Measurements from ENCODE around the gene BIN1.

DNA sequence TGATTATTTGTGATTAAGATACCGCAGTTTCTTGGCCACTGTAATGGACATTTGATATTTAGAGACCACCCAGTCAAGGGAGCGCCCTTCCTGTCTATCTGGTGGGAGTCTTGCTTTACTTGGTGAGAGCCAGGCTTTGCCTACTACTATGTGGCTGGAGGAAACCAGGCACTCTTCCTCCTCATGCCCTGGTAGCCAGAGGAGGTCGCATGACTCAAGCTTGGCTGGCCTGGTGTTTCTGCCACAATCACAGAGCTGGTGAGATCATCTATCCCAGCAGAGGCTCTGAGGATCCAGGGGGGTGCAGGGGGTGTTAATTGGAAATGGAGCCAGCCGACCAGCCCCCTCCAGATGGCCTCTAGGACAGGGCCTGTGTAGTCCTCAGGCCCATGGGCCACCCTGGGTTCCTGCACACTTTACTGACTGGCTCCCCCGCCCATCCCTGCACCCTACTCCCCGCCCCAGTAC lies 46.8 kb upstream of the BIN1 start:
- TF ChIP-seq, protein P1, sequence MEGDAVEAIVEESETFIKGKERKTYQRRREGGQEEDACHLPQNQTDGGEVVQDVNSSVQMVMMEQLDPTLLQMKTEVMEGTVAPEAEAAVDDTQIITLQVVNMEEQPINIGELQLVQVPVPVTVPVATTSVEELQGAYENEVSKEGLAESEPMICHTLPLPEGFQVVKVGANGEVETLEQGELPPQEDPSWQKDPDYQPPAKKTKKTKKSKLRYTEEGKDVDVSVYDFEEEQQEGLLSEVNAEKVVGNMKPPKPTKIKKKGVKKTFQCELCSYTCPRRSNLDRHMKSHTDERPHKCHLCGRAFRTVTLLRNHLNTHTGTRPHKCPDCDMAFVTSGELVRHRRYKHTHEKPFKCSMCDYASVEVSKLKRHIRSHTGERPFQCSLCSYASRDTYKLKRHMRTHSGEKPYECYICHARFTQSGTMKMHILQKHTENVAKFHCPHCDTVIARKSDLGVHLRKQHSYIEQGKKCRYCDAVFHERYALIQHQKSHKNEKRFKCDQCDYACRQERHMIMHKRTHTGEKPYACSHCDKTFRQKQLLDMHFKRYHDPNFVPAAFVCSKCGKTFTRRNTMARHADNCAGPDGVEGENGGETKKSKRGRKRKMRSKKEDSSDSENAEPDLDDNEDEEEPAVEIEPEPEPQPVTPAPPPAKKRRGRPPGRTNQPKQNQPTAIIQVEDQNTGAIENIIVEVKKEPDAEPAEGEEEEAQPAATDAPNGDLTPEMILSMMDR (IDR thresholded peaks at IDR 0.05), result no peak
- no peak for TF ChIP-seq POLR2A (IDR thresholded peaks at IDR 0.05)
